ENCODE results near the gene TMEM259. TPM values are rescaled to one million over a fixed set of nuclear protein-coding genes. Genes with fewer than 3 reads are reported as not detected.
A peak's percentile ranks its signal among the peaks of the same experiment; 100 is the strongest.

TMEM259 gene
- total and polyA plus RNA-seq, 2 of the 13 experiments (the other 11 are each of a cell fraction or from before 2014, with no cell fraction given): 64.7 to 164 TPM

DNA sequence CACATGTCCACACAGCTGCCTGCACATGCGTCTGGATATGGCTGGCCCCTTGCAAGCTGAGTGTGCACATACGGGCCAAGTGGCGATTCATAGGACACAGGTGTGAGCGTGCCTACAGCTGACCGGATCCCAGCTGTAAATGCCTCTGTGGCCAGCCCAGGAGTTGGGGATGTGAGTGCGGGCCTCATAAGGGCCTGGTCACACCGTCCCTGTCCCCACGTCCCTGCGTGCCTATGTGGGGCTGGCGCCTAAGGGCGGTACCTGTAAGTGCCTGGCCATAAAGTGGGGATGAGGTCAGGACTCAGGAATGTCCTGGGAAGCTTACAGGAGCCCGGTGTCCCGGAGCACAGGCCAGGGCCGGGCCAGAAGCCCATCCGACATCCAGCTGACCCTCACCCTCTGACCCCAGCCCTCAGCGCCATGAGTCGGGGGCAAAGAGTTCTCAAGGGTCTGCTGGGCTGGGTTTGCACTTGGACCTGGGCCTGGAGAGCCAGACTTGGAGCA lies 44.7 kb upstream of the TMEM259 start (continued):
- TF ChIP-seq, protein P1, sequence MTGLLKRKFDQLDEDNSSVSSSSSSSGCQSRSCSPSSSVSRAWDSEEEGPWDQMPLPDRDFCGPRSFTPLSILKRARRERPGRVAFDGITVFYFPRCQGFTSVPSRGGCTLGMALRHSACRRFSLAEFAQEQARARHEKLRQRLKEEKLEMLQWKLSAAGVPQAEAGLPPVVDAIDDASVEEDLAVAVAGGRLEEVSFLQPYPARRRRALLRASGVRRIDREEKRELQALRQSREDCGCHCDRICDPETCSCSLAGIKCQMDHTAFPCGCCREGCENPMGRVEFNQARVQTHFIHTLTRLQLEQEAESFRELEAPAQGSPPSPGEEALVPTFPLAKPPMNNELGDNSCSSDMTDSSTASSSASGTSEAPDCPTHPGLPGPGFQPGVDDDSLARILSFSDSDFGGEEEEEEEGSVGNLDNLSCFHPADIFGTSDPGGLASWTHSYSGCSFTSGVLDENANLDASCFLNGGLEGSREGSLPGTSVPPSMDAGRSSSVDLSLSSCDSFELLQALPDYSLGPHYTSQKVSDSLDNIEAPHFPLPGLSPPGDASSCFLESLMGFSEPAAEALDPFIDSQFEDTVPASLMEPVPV (CRISPR knock-in tag; IDR thresholded peaks at IDR 0.05): 0 out of 2 replicates have a peak, but pooled peaks have one; percentile 66
- TF ChIP-seq BRD4 (CRISPR knock-in tag; IDR thresholded peaks at IDR 0.05) (no peak), NCOA2 (CRISPR knock-in tag; IDR thresholded peaks at IDR 0.05) (no peak), ZC3H13 (CRISPR knock-in tag; IDR thresholded peaks at IDR 0.05) (peak; percentile 86; the same call in 1 of the 2 replicates), CREB1 (IDR thresholded peaks at IDR 0.05) (no peak), CREB1 (CRISPR knock-in tag; IDR thresholded peaks at IDR 0.05) (no peak), ELF3 (CRISPR knock-in tag; IDR thresholded peaks at IDR 0.05) (no peak; the same call in 1 of the 2 replicates), MEIS1 (CRISPR knock-in tag; IDR thresholded peaks at IDR 0.05; ENCODE audit: borderline replicate concordance) (no peak; the same call in 1 of the 2 replicates), POLR2A (IDR thresholded peaks at IDR 0.05; ENCODE audit: insufficient read depth in 1 of 2, low read depth in 2 of 2, low read length in 2 of 2) (no peak), SP4 (CRISPR knock-in tag; IDR thresholded peaks at IDR 0.05) (peak; percentile 78), MIER2 (CRISPR knock-in tag; IDR thresholded peaks at IDR 0.05) (no peak), MAFK (conservative IDR thresholded peaks at IDR 0.05 in 1 of 2, IDR thresholded peaks at IDR 0.05 in 1 of 2; ENCODE audit: low read length in 2 of 2) (peak in 1 of 2 experiments; percentile 27; a peak in 1 of 4 replicates), SALL1 (CRISPR knock-in tag; IDR thresholded peaks at IDR 0.05) (peak; percentile 42; the same call in 1 of the 2 replicates), ATF7-NPFF (CRISPR knock-in tag; IDR thresholded peaks at IDR 0.05; ENCODE audit: low read depth) (0 out of 2 replicates have a peak, but pooled peaks have one; percentile 37), SRSF9 (IDR thresholded peaks at IDR 0.05; ENCODE audit: borderline replicate concordance, insufficient read depth, low read depth, low read length, poor library complexity, severe bottlenecking) (no peak), ZNF570 (CRISPR knock-in tag; IDR thresholded peaks at IDR 0.05; ENCODE audit: borderline replicate concordance) (0 out of 2 replicates have a peak, but pooled peaks have one; percentile 34), ZFY (CRISPR knock-in tag; IDR thresholded peaks at IDR 0.05) (peak; percentile 26; the same call in 1 of the 2 replicates), MEIS2 (CRISPR knock-in tag; IDR thresholded peaks at IDR 0.05) (0 out of 2 replicates have a peak, but pooled peaks have one; percentile 17)
- TF ChIP-seq, protein P2, sequence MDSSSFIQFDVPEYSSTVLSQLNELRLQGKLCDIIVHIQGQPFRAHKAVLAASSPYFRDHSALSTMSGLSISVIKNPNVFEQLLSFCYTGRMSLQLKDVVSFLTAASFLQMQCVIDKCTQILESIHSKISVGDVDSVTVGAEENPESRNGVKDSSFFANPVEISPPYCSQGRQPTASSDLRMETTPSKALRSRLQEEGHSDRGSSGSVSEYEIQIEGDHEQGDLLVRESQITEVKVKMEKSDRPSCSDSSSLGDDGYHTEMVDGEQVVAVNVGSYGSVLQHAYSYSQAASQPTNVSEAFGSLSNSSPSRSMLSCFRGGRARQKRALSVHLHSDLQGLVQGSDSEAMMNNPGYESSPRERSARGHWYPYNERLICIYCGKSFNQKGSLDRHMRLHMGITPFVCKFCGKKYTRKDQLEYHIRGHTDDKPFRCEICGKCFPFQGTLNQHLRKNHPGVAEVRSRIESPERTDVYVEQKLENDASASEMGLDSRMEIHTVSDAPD (CRISPR knock-in tag; IDR thresholded peaks at IDR 0.05): 0 out of 2 replicates have a peak, but pooled peaks have one; percentile 35
- TF ChIP-seq, protein P3, sequence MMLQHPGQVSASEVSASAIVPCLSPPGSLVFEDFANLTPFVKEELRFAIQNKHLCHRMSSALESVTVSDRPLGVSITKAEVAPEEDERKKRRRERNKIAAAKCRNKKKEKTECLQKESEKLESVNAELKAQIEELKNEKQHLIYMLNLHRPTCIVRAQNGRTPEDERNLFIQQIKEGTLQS (CRISPR knock-in tag; IDR thresholded peaks at IDR 0.05): peak; percentile 59; the same call in 1 of the 2 replicates
- TF ChIP-seq, protein P4, sequence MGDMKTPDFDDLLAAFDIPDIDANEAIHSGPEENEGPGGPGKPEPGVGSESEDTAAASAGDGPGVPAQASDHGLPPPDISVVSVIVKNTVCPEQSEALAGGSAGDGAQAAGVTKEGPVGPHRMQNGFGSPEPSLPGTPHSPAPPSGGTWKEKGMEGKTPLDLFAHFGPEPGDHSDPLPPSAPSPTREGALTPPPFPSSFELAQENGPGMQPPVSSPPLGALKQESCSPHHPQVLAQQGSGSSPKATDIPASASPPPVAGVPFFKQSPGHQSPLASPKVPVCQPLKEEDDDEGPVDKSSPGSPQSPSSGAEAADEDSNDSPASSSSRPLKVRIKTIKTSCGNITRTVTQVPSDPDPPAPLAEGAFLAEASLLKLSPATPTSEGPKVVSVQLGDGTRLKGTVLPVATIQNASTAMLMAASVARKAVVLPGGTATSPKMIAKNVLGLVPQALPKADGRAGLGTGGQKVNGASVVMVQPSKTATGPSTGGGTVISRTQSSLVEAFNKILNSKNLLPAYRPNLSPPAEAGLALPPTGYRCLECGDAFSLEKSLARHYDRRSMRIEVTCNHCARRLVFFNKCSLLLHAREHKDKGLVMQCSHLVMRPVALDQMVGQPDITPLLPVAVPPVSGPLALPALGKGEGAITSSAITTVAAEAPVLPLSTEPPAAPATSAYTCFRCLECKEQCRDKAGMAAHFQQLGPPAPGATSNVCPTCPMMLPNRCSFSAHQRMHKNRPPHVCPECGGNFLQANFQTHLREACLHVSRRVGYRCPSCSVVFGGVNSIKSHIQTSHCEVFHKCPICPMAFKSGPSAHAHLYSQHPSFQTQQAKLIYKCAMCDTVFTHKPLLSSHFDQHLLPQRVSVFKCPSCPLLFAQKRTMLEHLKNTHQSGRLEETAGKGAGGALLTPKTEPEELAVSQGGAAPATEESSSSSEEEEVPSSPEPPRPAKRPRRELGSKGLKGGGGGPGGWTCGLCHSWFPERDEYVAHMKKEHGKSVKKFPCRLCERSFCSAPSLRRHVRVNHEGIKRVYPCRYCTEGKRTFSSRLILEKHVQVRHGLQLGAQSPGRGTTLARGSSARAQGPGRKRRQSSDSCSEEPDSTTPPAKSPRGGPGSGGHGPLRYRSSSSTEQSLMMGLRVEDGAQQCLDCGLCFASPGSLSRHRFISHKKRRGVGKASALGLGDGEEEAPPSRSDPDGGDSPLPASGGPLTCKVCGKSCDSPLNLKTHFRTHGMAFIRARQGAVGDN (CRISPR knock-in tag; IDR thresholded peaks at IDR 0.05): peak; percentile 59
- TF ChIP-seq, protein P5, sequence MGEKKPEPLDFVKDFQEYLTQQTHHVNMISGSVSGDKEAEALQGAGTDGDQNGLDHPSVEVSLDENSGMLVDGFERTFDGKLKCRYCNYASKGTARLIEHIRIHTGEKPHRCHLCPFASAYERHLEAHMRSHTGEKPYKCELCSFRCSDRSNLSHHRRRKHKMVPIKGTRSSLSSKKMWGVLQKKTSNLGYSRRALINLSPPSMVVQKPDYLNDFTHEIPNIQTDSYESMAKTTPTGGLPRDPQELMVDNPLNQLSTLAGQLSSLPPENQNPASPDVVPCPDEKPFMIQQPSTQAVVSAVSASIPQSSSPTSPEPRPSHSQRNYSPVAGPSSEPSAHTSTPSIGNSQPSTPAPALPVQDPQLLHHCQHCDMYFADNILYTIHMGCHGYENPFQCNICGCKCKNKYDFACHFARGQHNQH (CRISPR knock-in tag; IDR thresholded peaks at IDR 0.05): peak; percentile 24; the same call in 1 of the 2 replicates

Data from HepG2 (cell line).